ENCODE data around the gene PPRC1.

PPRC1 gene

GRCh38 chr10:102117391-102118159 lies 15.3 kb upstream of the PPRC1 start:
- DNase-seq = peak; percentile 59

DNA sequence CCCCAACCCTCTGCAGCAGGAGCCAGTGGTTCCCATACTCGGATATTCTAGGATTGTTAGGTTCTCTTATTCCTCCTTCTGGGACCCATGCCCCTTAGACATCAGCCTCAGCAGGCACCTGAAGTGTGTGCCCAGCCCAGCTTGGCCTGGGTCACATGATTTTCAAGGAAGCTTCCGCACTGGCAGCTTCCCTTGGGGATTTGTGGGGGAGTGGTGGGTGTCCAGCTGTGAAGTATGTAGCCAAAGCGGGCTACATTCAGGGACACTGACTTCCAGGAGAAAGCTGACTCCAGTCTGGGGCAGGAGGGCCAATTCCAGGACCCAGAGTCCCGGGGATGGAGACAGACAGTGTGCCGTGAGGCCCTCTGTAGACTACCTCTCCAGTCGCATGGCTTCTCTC lies 14.0 kb upstream of the PPRC1 start:
- DNase-seq = no peak

- peak; percentile 47 for DNase-seq
These were observed 13.3 kb upstream of the PPRC1 start for GRCh38 chr10:102119417-102120141.

GRCh38 chr10:102120142-102120990 lies 12.5 kb upstream of the PPRC1 start, which contains the start of gene LDB1:
LDB1 (minus strand) TSS chr10:102120368; CDS start chr10:102120110, 258 bp downstream.
- peak; percentile 63 for DNase-seq

- no peak for DNase-seq
These were observed 11.7 kb upstream of the PPRC1 start for GRCh38 chr10:102120991-102121738.

GRCh38 chr10:102121739-102122372 lies 11.0 kb upstream of the PPRC1 start:
- DNase-seq = no peak

DNA sequence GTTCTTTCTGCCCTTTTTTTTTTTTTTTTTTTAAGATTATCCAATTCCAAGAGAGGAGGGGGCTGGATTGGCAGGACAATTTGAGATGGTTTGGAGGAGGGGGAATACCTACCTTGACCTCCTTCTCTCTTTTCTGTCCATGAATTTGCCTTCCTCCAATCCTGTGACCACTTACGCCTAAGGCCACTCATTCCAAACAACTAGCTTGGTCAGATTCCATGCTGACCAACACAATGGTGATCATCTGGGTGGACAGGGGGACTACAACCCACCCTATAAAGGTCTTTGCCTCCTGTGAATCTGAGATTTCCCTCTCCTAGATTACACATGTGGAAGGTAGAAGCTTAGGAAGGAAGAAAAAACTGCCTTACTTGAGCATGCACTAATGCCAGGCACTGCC lies 10.4 kb upstream of the PPRC1 start:
- DNase-seq = no peak

- no peak for DNase-seq
These were observed 9.6 kb upstream of the PPRC1 start for GRCh38 chr10:102123223-102123622.

DNA sequence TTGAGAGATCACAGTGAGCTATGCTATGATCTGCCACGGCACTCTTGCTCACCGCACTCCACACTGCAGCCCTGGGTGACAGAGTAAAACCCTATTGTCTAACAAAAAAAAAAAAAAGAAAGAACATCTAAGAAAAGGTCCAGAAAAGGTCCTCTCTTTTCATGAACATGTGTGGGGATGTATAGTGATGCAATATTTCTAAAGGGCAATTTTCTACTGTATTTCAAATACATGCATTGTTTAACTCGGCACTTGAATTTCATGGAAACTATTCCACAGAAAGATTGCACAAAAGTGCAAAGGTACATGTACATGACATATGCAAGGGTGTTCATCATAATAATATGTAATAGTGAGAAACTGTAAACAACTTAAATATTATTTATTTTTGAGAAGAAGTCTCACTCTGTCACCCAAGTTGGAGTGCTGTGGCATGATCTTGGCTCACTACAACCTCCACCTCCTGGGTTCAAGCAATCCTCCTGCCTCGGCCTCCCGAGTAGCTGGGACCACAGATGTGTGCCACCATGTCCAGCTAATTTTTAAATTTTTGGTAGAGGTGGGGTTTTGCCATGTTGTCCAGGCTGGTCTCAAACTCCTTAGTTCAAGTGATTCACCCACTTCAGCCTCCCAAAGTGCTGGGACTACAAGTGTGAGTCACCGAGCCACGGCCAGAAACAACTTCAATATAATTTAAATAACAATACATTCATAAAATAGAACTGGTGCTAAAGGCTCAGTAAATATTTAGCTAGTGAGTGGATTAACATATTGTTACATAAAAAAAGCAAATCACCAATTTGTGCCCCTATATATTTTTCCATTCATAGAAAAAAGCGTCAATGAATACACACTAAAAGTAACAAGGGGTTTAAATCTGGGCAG lies 1.3 kb upstream of the PPRC1 start:
- DNase-seq = no peak

GRCh38 chr10:102132193-102132562 lies 662 bp upstream of the PPRC1 start:
- DNase-seq = no peak

GRCh38 chr10:102133373-102134195 lies 744 bp downstream of the PPRC1 start:
- peak; percentile 73 for DNase-seq

DNA sequence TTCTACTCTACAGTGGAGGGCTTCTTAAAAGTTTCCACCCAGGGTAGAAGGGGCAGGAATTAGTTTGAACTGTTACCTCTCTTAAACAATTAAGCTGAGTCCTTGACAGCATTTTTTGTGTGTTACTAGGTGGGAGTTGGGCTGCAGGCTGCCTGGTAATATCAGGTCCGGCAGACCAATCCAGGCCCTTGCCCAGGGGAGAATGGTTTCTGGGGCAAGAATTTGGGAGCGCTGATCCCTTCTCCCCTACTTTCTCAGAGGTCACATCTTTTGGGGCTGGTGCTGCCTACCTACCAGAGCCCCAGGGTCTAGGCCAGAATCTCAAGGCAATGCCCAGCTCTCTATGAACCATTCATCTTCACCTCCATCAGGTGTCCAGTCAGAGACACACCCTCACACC lies 1.6 kb downstream of the PPRC1 start:
- no peak for DNase-seq

GRCh38 chr10:102135956-102136526 lies 3.2 kb downstream of the PPRC1 start:
- DNase-seq = no peak

DNA sequence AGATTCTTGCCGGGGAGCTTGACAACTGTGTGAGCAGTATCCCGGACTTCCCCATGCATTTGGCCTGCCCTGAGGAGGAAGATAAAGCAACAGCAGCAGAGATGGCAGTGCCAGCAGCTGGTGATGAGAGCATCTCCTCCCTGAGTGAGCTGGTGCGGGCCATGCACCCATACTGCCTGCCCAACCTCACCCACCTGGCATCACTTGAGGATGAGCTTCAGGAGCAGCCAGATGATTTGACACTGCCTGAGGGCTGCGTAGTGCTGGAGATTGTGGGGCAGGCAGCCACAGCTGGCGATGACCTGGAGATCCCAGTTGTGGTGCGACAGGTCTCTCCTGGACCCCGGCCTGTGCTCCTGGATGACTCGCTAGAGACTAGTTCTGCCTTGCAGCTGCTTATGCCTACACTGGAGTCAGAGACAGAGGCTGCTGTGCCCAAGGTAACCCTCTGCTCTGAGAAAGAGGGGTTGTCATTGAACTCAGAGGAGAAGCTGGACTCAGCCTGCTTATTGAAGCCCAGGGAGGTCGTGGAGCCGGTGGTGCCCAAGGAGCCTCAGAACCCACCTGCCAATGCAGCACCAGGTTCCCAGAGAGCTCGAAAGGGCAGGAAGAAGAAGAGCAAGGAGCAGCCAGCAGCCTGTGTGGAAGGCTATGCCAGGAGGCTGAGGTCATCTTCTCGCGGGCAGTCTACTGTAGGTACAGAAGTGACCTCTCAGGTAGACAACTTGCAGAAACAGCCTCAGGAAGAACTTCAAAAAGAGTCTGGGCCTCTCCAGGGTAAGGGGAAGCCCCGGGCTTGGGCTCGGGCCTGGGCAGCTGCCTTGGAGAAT lies 6.7 kb downstream of the PPRC1 start:
- no peak for DNase-seq

GRCh38 chr10:102140218-102140617 lies 7.4 kb downstream of the PPRC1 start:
- no peak for DNase-seq

DNA sequence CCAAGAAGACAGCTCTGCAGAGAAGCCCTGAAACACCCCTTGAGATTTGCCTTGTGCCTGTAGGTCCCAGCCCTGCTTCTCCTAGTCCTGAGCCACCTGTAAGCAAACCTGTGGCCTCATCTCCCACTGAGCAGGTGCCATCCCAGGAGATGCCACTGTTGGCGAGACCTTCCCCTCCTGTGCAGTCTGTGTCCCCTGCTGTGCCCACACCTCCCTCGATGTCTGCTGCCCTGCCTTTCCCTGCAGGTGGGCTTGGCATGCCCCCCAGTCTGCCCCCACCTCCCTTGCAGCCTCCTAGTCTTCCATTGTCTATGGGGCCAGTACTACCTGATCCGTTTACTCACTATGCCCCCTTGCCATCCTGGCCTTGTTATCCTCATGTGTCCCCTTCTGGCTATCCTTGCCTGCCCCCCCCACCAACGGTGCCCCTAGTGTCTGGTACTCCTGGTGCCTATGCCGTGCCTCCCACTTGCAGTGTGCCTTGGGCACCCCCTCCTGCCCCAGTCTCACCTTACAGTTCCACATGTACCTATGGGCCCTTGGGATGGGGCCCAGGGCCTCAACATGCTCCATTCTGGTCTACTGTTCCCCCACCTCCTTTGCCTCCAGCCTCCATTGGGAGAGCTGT lies 8.2 kb downstream of the PPRC1 start:
- DNase-seq = no peak

GRCh38 chr10:102141583-102142107 lies 8.8 kb downstream of the PPRC1 start:
- DNase-seq = no peak

- no peak for DNase-seq
These were observed 14.2 kb downstream of the PPRC1 start for GRCh38 chr10:102146971-102147428.

All from activated CD8-positive, alpha-beta memory T cell treated with anti-CD3 and anti-CD28 coated beads, Interleukin-2, amount 50 U/mL, for 4 hours (primary cell).